Measurements from ENCODE around the gene ADRB2.

Gene ADRB2

DNA sequence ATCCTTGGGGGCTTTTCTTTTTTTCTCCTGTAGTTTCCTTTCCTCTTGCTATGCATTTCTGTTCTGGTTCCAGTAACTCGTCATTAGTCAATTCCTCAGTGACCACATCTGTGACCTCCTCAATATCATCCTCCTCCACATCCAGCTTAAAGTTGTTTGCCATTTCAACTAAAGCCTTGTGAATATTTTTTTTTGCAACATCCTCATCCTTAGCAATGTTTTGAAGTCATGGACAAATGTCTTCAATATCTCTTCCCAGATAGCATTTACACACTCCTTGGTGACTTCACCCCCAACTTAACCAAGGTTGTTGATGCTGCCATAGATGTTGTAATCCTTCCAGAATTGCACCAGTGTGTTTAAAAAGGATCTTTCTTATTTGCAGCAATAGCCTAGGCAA lies 14.7 kb upstream of the ADRB2 start:
- DNase-seq (ENCODE audit: low spot score), result no peak
- no peak overlapping the region for H3K27ac ChIP-seq
- H3K4me3 ChIP-seq, result no peak overlapping the region
- TF ChIP-seq, protein P1, sequence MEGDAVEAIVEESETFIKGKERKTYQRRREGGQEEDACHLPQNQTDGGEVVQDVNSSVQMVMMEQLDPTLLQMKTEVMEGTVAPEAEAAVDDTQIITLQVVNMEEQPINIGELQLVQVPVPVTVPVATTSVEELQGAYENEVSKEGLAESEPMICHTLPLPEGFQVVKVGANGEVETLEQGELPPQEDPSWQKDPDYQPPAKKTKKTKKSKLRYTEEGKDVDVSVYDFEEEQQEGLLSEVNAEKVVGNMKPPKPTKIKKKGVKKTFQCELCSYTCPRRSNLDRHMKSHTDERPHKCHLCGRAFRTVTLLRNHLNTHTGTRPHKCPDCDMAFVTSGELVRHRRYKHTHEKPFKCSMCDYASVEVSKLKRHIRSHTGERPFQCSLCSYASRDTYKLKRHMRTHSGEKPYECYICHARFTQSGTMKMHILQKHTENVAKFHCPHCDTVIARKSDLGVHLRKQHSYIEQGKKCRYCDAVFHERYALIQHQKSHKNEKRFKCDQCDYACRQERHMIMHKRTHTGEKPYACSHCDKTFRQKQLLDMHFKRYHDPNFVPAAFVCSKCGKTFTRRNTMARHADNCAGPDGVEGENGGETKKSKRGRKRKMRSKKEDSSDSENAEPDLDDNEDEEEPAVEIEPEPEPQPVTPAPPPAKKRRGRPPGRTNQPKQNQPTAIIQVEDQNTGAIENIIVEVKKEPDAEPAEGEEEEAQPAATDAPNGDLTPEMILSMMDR (IDR thresholded peaks at IDR 0.05), result no peak

DNA sequence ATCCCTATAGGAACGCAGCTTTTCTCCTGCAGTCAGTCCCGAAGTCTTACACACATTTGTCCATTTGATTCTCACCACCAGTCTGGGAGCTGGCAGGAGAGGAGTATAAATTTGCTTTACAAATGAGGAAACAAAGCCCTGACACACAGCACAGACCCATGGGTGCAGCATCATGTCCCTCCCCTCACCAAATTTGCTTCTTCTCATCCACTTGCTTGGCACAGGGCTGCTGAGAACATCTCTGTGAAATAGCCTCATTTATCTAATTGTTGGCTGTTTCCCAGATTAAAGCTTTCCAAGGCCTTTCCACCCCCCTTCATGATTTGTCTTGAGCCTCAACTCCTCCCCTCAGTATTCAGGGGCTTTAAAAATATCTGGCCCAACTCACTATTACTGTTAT lies 11.3 kb upstream of the ADRB2 start:
- H3K27ac ChIP-seq, result no peak overlapping the region
- TF ChIP-seq, protein P1 (IDR thresholded peaks at IDR 0.05), result no peak
- no peak overlapping the region for H3K4me3 ChIP-seq
- no peak for DNase-seq (ENCODE audit: low spot score)

DNA sequence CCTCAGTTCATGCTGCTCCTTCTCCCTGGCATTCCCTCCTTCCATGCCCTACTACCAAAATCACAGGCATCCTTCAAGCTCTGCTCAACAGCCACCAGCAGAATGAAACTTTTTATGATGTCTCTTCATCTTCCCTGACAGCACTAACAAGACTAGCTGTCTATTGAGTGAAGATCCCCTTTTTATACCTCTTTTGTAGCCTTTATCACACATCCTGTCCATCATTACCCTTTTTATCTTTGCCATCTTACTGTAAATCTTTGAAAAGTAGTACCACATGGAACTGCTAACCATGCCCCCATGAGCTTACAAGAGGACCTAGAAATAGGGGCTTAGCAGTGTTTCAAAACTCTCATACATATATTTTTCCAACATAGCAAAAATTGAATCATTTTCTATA lies 10.8 kb upstream of the ADRB2 start:
- H3K27ac ChIP-seq, result no peak overlapping the region
- H3K4me3 ChIP-seq, result no peak overlapping the region
- TF ChIP-seq, protein P1 (IDR thresholded peaks at IDR 0.05), result no peak
- DNase-seq (ENCODE audit: low spot score), result no peak

DNA sequence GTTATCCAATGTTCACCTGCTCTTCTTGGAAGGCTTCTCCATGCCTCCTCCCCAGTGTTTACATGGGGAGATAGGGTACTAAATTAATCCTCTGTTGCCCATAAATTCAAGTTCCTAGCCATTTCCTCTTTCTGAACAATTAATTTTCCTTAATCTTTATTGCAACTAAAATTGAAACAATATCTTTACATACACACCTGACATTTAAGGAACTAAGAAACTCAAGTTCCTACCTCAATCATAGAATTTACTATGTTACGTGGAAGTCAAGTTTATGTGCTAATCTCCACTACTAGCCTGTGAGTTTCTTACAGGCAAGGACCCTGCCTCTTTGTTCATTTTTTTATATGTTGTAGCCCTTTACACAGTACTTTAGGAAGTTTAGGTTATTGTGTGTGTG lies 10.1 kb upstream of the ADRB2 start:
- Histone ChIP-seq H3K4me3 (no peak overlapping the region), H3K27ac (no peak overlapping the region)
- DNase-seq (ENCODE audit: low spot score), result no peak
- TF ChIP-seq, protein P1 (IDR thresholded peaks at IDR 0.05), result no peak

DNA sequence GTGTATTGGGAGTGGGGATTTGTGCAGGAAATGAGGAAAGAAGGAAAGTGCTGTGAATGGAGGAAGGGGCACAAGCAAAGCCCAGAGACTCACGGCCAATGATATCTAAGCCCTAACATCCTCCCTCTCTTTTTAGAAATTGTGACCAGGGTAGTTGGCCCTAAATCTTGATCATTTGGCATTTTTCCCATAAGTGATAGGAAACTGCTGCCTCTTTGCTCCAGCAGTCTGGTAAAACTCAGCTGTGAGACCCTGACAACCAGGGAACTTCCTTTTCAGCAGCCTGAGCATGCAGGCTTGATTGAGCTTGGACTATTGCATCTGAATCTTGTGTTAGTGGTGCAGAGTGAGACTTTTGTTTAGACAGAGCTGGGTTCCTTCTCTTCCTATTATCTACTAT lies 9.6 kb upstream of the ADRB2 start:
- no peak for DNase-seq (ENCODE audit: low spot score)
- TF ChIP-seq, protein P1 (IDR thresholded peaks at IDR 0.05), result no peak
- Histone ChIP-seq H3K27ac (no peak overlapping the region), H3K4me3 (no peak overlapping the region)

DNA sequence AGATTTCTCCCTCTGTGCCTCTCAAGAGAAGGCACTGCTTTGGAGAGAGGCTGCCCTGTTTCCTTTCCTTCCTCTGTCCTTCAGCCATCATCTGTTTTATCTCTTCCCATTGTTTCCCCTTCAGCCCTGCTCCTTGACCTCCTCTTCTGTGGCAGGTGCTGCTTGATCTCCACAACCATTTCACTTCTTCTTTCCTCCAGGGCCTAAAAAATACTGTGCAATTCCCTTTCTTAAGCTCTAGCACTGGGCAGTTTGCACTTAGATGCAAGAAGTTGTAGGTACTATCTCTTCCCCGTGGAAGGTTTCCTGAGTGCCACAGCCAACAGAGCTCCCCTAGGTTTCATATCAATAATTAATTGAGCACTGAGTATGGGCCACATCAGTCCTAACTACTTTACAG lies 8.8 kb upstream of the ADRB2 start:
- TF ChIP-seq, protein P1 (IDR thresholded peaks at IDR 0.05), result no peak
- DNase-seq (ENCODE audit: low spot score), result no peak
- Histone ChIP-seq H3K4me3 (no peak overlapping the region), H3K27ac (no peak overlapping the region)

DNA sequence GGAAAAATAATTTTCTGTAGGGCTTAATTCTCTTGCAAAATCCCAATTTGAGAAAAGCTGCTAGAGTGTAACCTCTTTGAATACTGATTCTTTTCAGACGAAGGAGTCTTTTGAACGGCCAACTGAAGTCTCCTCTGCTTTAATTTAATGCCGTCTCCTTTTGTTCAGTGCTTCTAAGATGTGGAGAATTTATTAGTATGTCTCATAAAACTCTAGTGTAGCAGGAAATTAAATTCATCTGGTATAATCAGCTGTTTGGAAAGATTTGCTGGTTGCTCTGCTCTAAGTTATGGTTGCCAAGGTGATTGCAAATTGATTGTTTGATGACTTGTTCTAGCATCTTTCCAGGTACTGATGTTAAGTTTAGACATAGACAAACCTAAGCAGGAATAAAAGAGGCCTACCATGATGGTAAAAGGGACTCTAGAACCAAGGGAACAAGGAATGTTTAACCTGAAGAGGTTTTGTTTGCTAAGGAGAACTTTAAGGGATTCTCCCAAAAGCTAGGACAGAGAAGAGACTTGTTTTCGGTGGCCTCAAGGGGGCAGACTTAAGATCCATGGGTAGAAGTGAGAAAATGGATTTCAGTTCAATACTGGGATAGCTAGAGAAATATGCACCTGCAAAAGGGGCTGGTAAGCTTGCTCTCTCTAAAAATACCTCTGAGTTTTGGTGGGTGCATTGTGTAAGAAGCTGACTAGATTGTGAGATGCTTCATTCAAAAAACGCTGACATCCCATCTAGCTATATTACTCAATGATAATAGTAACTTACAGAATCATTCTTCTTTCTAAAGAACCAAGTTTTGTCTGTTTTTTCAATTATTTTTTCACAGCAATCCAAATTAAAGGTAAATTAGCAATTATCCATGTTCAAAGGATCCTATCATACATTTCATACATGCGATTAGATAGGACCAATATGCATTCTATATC lies 5.7 kb upstream of the ADRB2 start:
- no peak for DNase-seq (ENCODE audit: low spot score)

More for the DNA sequence above, 5.7 kb upstream of the ADRB2 start:
- Histone ChIP-seq H3K4me3 (no peak overlapping the region), H3K27ac (no peak overlapping the region)
- TF ChIP-seq, protein P1 (IDR thresholded peaks at IDR 0.05), result no peak

All from coronary artery (tissue), 2 donors.